ENCODE data around the gene CCPG1. TPM values are rescaled to one million over a fixed set of nuclear protein-coding genes. Genes with fewer than 3 reads are reported as not detected.

Gene CCPG1
- total and polyA plus RNA-seq, 2 of the 13 experiments (the other 11 are each of a cell fraction or from before 2014, with no cell fraction given) = 16.1 to 19.5 TPM

GRCh38 chr15:55334997-55335396 lies 73.2 kb downstream of the CCPG1 start:
- no peak for ATAC-seq
- ChIA-PET POLR2A (no interaction called here), CTCF (ENCODE audit: low intra/inter-chr PET ratio, low total read pairs) (no interaction called here)
- H3K4me1 ChIP-seq (ENCODE audit: insufficient read depth, low read length) = no peaks in the 10 kb centered on the region
- no TSS peak for BruUV-seq (replicated peaks)
- TF ChIP-seq SP4 (CRISPR knock-in tag; IDR thresholded peaks at IDR 0.05) = no peak
- no peak for TF ChIP-seq ZC3H4 (CRISPR knock-in tag; IDR thresholded peaks at IDR 0.05; ENCODE audit: borderline replicate concordance)
- no peak for TF ChIP-seq ZNF800 (CRISPR knock-in tag; IDR thresholded peaks at IDR 0.05)
- peak; percentile 32; the same call in 1 of the 2 replicates for TF ChIP-seq CEBPB (IDR thresholded peaks at IDR 0.05; ENCODE audit: borderline replicate concordance, low read depth, low read length)
- TF ChIP-seq CEBPG (CRISPR knock-in tag; IDR thresholded peaks at IDR 0.05) = 0 out of 2 replicates have a peak, but pooled peaks have one; percentile 11
- TF ChIP-seq ZNF574 (CRISPR knock-in tag; IDR thresholded peaks at IDR 0.05) = peak; percentile 85
- TF ChIP-seq ZNF660 (CRISPR knock-in tag; IDR thresholded peaks at IDR 0.05; ENCODE audit: borderline replicate concordance, low read depth) = no peak
- no peak for TF ChIP-seq SP5 (CRISPR knock-in tag; IDR thresholded peaks at IDR 0.05; ENCODE audit: borderline replicate concordance, low read depth)
- H3K27ac ChIP-seq (ENCODE audit: extremely low read length, insufficient read depth, low read length) = no peak overlapping the region
- H3K27me3 ChIP-seq (ENCODE audit: control insufficient read depth in 1 of 2, insufficient read depth in 2 of 2, low read length in 2 of 2) = no peaks in the 10 kb centered on the region
- H2AFZ ChIP-seq (ENCODE audit: low read length) = no peak overlapping the region
- H3K79me2 ChIP-seq (ENCODE audit: insufficient read depth, low read length) = no peaks in the 10 kb centered on the region
- no peaks in the 10 kb centered on the region for H4K20me1 ChIP-seq (ENCODE audit: insufficient read depth, low read length)
- peak; percentile 26 for DNase-seq (ENCODE audit: low spot score)
- no peak for FAIRE-seq
- no peak overlapping the region for H3K4me3 ChIP-seq (replicated peaks in 1 of 3; ENCODE audit: insufficient read depth in 1 of 3, low read depth in 2 of 3, low read length in 3 of 3)
- H3K9ac ChIP-seq (ENCODE audit: insufficient read depth, low read depth, low read length) = no peak overlapping the region
- in situ Hi-C loops (cut with HindIII; ENCODE audit: extremely low pct_ligation_motif_present, low pct_unique_long_range_greater_than_20kb) (no loop called here), intact Hi-C loops (cut with micrococcal nuclease; ENCODE audit: unreplicated experiment) (no loop called here)
- H3K9me3 ChIP-seq (ENCODE audit: low read length) = no peaks in the 10 kb centered on the region
- 87% methylated on average over 1 of the region's 1 CpG for WGBS (ENCODE audit: low lambda C conversion rate)
- H3K4me2 ChIP-seq (ENCODE audit: low read depth, low read length) = no peak overlapping the region
- H3K36me3 ChIP-seq (replicated peaks in 1 of 2; ENCODE audit: control insufficient read depth in 1 of 2, insufficient read depth in 2 of 2, low read length in 2 of 2) = peaks cover 1 to 16% of the 10 kb centered on the region in 2 experiments; a peak in 3 of 5 replicates

Data from HepG2 (cell line).